ENCODE results near the gene EEF2.

EEF2 gene

DNA sequence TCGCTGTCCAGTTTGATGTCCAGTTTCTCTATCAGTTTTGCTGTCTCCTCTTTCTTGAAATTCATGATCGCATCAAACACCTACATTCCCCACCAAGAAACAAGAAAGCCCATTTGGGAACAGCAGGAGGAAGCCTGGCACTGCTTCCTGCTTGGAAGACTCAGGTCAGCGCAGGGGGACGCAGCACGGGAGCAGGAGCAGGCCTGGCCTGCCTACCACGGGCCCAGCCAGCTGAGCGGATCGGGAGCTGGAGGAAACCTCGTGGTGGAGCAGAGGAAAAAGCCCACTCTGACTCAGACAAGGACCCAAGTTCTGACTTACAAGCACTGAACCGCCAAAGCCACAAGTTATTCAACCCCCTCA is 3.9 kb downstream of the EEF2 start:
- H3K9ac ChIP-seq (ENCODE audit: low read depth, low read length) = peak overlapping the region; percentile 32
- no peaks in the 10 kb centered on the region for H3K27me3 ChIP-seq (ENCODE audit: control insufficient read depth, insufficient read depth, low read length)
- no peaks in the 10 kb centered on the region for H3K9me3 ChIP-seq (ENCODE audit: control insufficient read depth, insufficient read depth, low read length)
- H3K4me3 ChIP-seq (ENCODE audit: low read depth, low read length) = no peak overlapping the region
- peaks cover 83% of the 10 kb centered on the region for H3K36me3 ChIP-seq (ENCODE audit: control insufficient read depth, insufficient read depth, low read length)
- peaks cover 12% of the 10 kb centered on the region for H3K4me1 ChIP-seq (ENCODE audit: control insufficient read depth, insufficient read depth, low read length)

DNA sequence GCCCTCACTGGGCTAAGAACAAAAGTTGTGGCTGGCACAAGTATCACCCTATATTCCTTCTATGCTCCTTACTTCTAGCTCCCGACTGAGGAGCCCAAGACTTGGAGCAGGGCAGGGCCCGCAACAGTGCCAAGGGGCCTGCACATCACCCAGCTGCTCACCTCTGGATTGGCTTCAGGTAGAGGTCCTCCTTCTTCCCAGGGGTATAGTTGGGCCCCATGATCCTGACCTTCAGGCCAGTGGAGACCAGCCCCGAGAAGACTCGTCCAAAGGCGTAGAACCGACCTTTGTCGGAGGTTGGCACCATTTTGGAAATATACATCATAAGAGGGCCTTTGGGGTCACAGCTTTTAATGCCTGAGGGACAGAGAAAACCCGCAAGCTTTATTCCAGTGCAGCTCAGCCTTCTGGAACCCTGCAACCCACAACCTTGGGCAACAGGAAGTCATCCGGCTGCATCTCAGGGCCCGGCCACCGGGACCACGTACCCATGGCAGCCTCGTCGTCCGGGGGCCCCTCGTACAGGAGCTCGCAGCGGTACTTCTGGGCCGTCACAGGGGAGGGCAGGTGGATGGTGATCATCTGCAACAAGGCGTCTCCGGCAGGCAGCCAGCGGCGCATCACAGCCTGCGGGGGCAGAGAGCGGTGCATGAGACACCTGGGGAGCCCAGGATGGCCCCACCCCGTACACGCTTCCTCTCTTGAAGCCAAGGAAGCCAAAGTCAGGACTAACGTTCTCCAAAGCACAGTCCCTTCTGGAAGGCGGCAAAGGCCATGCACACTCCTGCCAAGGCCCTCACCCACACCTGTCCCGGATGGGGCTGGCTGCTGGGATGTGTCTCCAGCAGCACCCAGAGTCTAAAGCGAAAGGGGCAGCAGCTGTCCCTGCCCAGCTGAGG is 4.7 kb downstream of the EEF2 start:
- Histone ChIP-seq H3K27me3 (ENCODE audit: control insufficient read depth, insufficient read depth, low read length) (no peaks in the 10 kb centered on the region), H3K9ac (ENCODE audit: low read depth, low read length) (no peak overlapping the region), H3K9me3 (ENCODE audit: control insufficient read depth, insufficient read depth, low read length) (no peaks in the 10 kb centered on the region), H3K4me3 (ENCODE audit: low read depth, low read length) (no peak overlapping the region), H3K36me3 (ENCODE audit: control insufficient read depth, insufficient read depth, low read length) (peaks cover 90% of the 10 kb centered on the region), H3K4me1 (ENCODE audit: control insufficient read depth, insufficient read depth, low read length) (peaks cover 6% of the 10 kb centered on the region)

- no peak overlapping the region for H3K4me3 ChIP-seq (ENCODE audit: low read depth, low read length)
- H3K9me3 ChIP-seq (ENCODE audit: control insufficient read depth, insufficient read depth, low read length) = no peaks in the 10 kb centered on the region
- no peak overlapping the region for H3K9ac ChIP-seq (ENCODE audit: low read depth, low read length)
- no peaks in the 10 kb centered on the region for H3K27me3 ChIP-seq (ENCODE audit: control insufficient read depth, insufficient read depth, low read length)
- peaks cover 5% of the 10 kb centered on the region for H3K4me1 ChIP-seq (ENCODE audit: control insufficient read depth, insufficient read depth, low read length)
- H3K36me3 ChIP-seq (ENCODE audit: control insufficient read depth, insufficient read depth, low read length) = peaks cover 96% of the 10 kb centered on the region
Observed at GRCh38 chr19:3979674-3980352, 5.5 kb downstream of the EEF2 start.

DNA sequence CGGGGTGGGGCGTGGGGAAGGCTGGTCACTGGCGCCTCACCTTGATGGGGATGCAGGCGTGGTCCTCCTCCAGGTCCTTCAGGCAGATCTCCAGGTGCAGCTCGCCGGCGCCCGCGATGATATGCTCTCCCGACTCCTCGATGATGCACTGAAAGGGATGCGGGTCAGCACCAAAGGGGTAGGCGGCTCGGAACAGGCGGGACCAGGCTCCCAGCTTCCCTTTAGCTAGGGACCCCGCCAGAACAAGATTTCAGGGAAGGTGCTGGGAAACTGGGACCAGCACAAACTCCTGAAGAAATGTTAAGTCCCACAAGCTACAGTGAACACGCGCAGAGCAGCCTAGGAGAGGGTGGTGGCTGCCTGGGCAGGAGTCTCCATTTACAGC is 6.0 kb downstream of the EEF2 start:
- Histone ChIP-seq H3K9me3 (ENCODE audit: control insufficient read depth, insufficient read depth, low read length) (no peaks in the 10 kb centered on the region), H3K4me1 (ENCODE audit: control insufficient read depth, insufficient read depth, low read length) (peaks cover 5% of the 10 kb centered on the region), H3K27me3 (ENCODE audit: control insufficient read depth, insufficient read depth, low read length) (no peaks in the 10 kb centered on the region), H3K9ac (ENCODE audit: low read depth, low read length) (no peak overlapping the region), H3K36me3 (ENCODE audit: control insufficient read depth, insufficient read depth, low read length) (peaks cover 91% of the 10 kb centered on the region), H3K4me3 (ENCODE audit: low read depth, low read length) (no peak overlapping the region)

DNA sequence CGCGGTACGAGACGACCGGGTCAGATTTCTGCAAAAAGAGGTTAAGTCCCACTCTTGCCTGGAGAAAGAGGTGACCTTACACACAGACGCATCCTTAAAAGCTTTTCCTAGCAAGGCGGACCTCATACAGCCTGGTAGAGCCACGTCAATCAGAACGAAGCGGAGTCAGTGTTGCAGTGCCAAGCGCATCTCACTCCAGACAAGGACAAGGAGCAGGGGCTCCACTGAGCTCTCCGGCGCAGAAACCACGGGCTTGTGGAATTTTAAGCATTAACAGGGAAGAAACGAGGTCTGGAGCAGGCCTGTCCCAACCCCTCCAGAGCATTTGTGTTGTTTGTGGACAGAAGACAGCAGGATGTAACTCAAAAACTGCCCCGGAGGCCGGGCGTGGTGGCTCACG is 7.1 kb downstream of the EEF2 start:
- peaks cover 80% of the 10 kb centered on the region for H3K36me3 ChIP-seq (ENCODE audit: control insufficient read depth, insufficient read depth, low read length)
- peaks cover 2% of the 10 kb centered on the region for H3K4me1 ChIP-seq (ENCODE audit: control insufficient read depth, insufficient read depth, low read length)
- no peaks in the 10 kb centered on the region for H3K27me3 ChIP-seq (ENCODE audit: control insufficient read depth, insufficient read depth, low read length)
- H3K9ac ChIP-seq (ENCODE audit: low read depth, low read length) = no peak overlapping the region
- H3K4me3 ChIP-seq (ENCODE audit: low read depth, low read length) = no peak overlapping the region
- H3K9me3 ChIP-seq (ENCODE audit: control insufficient read depth, insufficient read depth, low read length) = no peaks in the 10 kb centered on the region

- no peak overlapping the region for H3K4me3 ChIP-seq (ENCODE audit: low read depth, low read length)
- H3K27me3 ChIP-seq (ENCODE audit: control insufficient read depth, insufficient read depth, low read length) = no peaks in the 10 kb centered on the region
- H3K9me3 ChIP-seq (ENCODE audit: control insufficient read depth, insufficient read depth, low read length) = no peaks in the 10 kb centered on the region
- peaks cover 73% of the 10 kb centered on the region for H3K36me3 ChIP-seq (ENCODE audit: control insufficient read depth, insufficient read depth, low read length)
- H3K4me1 ChIP-seq (ENCODE audit: control insufficient read depth, insufficient read depth, low read length) = no peaks in the 10 kb centered on the region
- peak overlapping the region; percentile 47 for H3K9ac ChIP-seq (ENCODE audit: low read depth, low read length)
Observed at GRCh38 chr19:3977242-3978143, 7.8 kb downstream of the EEF2 start.

GRCh38 chr19:3976495-3977241 is 8.6 kb downstream of the EEF2 start:
- H3K9me3 ChIP-seq (ENCODE audit: control insufficient read depth, insufficient read depth, low read length) = no peaks in the 10 kb centered on the region
- H3K4me1 ChIP-seq (ENCODE audit: control insufficient read depth, insufficient read depth, low read length) = no peaks in the 10 kb centered on the region
- H3K27me3 ChIP-seq (ENCODE audit: control insufficient read depth, insufficient read depth, low read length) = no peaks in the 10 kb centered on the region
- H3K36me3 ChIP-seq (ENCODE audit: control insufficient read depth, insufficient read depth, low read length) = peaks cover 65% of the 10 kb centered on the region
- no peak overlapping the region for H3K4me3 ChIP-seq (ENCODE audit: low read depth, low read length)
- no peak overlapping the region for H3K9ac ChIP-seq (ENCODE audit: low read depth, low read length)

- no peaks in the 10 kb centered on the region for H3K4me1 ChIP-seq (ENCODE audit: control insufficient read depth, insufficient read depth, low read length)
- no peak overlapping the region for H3K9ac ChIP-seq (ENCODE audit: low read depth, low read length)
- no peaks in the 10 kb centered on the region for H3K9me3 ChIP-seq (ENCODE audit: control insufficient read depth, insufficient read depth, low read length)
- H3K4me3 ChIP-seq (ENCODE audit: low read depth, low read length) = no peak overlapping the region
- H3K27me3 ChIP-seq (ENCODE audit: control insufficient read depth, insufficient read depth, low read length) = no peaks in the 10 kb centered on the region
- peaks cover 55% of the 10 kb centered on the region for H3K36me3 ChIP-seq (ENCODE audit: control insufficient read depth, insufficient read depth, low read length)
Observed at GRCh38 chr19:3975637-3976087, 9.6 kb downstream of the EEF2 start.

DNA sequence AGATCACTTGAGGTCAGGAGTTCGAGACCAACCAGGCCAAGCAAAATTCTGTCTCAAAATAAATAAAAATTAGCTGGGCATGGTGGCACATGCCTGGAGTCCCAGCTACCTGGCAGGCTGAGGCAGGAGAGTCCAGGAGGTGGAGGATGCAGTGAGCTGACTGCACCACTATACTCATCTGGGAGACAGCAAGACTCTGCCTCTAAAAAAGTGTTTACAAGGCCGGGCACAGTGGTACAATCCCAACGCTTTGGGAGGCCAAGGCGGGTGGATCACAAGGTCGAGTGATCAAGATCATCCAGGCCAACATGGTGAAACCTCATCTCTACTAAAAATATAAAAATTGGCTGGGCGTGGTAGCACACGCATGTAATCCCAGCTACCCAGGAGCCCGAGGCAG is 10.1 kb downstream of the EEF2 start:
- no peak overlapping the region for H3K4me3 ChIP-seq (ENCODE audit: low read depth, low read length)
- H3K27me3 ChIP-seq (ENCODE audit: control insufficient read depth, insufficient read depth, low read length) = no peaks in the 10 kb centered on the region
- H3K36me3 ChIP-seq (ENCODE audit: control insufficient read depth, insufficient read depth, low read length) = peaks cover 50% of the 10 kb centered on the region
- no peaks in the 10 kb centered on the region for H3K9me3 ChIP-seq (ENCODE audit: control insufficient read depth, insufficient read depth, low read length)
- no peak overlapping the region for H3K9ac ChIP-seq (ENCODE audit: low read depth, low read length)
- no peaks in the 10 kb centered on the region for H3K4me1 ChIP-seq (ENCODE audit: control insufficient read depth, insufficient read depth, low read length)

DNA sequence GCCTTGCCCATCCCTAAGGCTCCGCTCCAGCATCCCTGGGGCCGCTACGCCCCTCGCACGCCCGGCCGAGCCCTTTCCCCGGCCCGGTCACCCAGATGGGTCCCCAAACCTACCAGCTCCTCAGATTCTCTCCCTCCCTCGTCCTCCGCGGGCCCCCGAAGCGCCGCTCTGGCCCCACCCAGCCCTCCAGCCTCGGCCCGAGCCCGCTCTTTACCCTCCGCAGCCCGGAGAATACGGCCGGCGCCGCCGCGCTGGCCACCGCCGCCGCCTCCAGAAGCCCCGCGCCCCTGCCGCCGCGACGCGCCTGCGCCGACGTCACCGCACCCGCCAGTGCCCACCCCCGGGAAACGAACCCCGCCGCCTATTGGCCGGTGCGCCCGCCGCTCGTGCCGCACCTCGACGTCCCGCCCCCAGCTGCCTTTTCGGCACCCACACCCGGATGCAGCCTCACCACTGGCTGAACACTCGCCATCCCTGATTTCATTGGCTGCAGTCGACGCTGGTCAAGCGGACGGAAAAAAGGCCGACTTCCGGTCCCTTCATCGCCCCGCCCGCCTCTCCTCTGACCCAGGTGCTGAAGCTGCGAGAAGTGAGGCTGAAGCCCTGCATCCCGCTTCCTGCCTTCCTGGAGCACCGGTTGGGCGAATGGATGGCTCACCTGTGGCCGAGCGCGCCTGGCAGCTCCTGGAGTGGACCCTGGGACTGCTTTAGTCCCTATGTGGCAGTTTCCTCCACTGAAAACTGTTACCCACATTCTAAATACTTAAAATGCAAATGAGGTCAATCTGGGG is 14.3 kb downstream of the EEF2 start, which contains the start of gene DAPK3:
Gene DAPK3 (minus strand): TSS at position 292 of the 791 bp plus-strand sequence. CDS start 1,364 bp downstream, outside the sequence.
- H3K9me3 ChIP-seq (ENCODE audit: control insufficient read depth, insufficient read depth, low read length) = no peaks in the 10 kb centered on the region
- H3K4me1 ChIP-seq (ENCODE audit: control insufficient read depth, insufficient read depth, low read length) = peaks cover 8% of the 10 kb centered on the region
- H3K4me3 ChIP-seq (ENCODE audit: low read depth, low read length) = peak within 1 kb of the TSS; percentile 89
- peaks cover 33% of the 10 kb centered on the region for H3K36me3 ChIP-seq (ENCODE audit: control insufficient read depth, insufficient read depth, low read length)
- peak within 1 kb of the TSS; percentile 81 for H3K9ac ChIP-seq (ENCODE audit: low read depth, low read length)
- H3K27me3 ChIP-seq (ENCODE audit: control insufficient read depth, insufficient read depth, low read length) = no peaks in the 10 kb centered on the region

All from iPS-15b (cell line).